Hepatocyte (in vitro differentiated cells): ENCODE measurements around the gene SMIM41. TPM values are rescaled to one million over a fixed set of nuclear protein-coding genes. Genes with fewer than 3 reads are reported as not detected.
A peak's percentile ranks its signal among the peaks of the same experiment; 100 is the strongest.

Experiments
- DNase-seq: peaks from one replicate; pipeline ENCODE4 v3.0.0-alpha.2; 2016; ENCODE audit warnings: low spot score
- H2AFZ ChIP-seq: fragments of 200-600 bp; sonication (generic); 2 replicates; pipeline ENCODE4 v1.6.0; 2016; ENCODE audit warnings: antibody characterized with exemption, mild to moderate bottlenecking
- H3K27ac ChIP-seq: fragments of 200-600 bp; sonication (generic); 2 replicates; pipeline ENCODE4 v1.5.1; 2016; ENCODE audit warnings: mild to moderate bottlenecking
- H3K27me3 ChIP-seq: fragments of 200-600 bp; sonication (generic); 2 replicates; pipeline ENCODE4 v1.6.1; 2016
- H3K36me3 ChIP-seq: fragments of 200-600 bp; sonication (generic); replicated peaks from 2 replicates; pipeline ENCODE4 v1.5.1; 2016; ENCODE audit warnings: low read depth; ENCODE audit not compliant: insufficient read depth
- H3K4me1 ChIP-seq: fragments of 200-600 bp; sonication (generic); 2 replicates; pipeline ENCODE4 v1.5.1; 2016; ENCODE audit warnings: mild to moderate bottlenecking, moderate library complexity; ENCODE audit not compliant: insufficient read depth
- H3K4me2 ChIP-seq: fragments of 200-600 bp; sonication (generic); 2 replicates; pipeline ENCODE4 v1.6.0; 2016
- H3K4me3 ChIP-seq: fragments of 200-600 bp; sonication (generic); 2 replicates; pipeline ENCODE4 v1.5.1; 2016; ENCODE audit warnings: mild to moderate bottlenecking
- H3K79me2 ChIP-seq: fragments of 200-600 bp; sonication (generic); 2 replicates; pipeline ENCODE4 v1.6.0; 2017; ENCODE audit warnings: mild to moderate bottlenecking
- H3K9me2 ChIP-seq: fragments of 200-600 bp; sonication (generic); replicated peaks from 2 replicates; pipeline ENCODE4 v1.6.0; 2017; ENCODE audit warnings: mild to moderate bottlenecking; ENCODE audit not compliant: insufficient read depth
- H3K9me3 ChIP-seq: fragments of 200-600 bp; sonication (generic); 2 replicates; pipeline ENCODE4 v1.5.1; 2016; ENCODE audit warnings: low read depth, mild to moderate bottlenecking
- H4K20me1 ChIP-seq: fragments of 200-600 bp; sonication (generic); 2 replicates; pipeline ENCODE4 v1.6.0; 2016; ENCODE audit warnings: mild to moderate bottlenecking; ENCODE audit not compliant: insufficient read depth, poor library complexity, severe bottlenecking
- EZH2 ChIP-seq: fragments of 200-600 bp; sonication (generic); IDR thresholded peaks from 2 replicates; pipeline ENCODE4 v1.6.1; 2016; ENCODE audit warnings: antibody characterized with exemption, mild to moderate bottlenecking, borderline replicate concordance
- EZH2phosphoT487 ChIP-seq: fragments of 200-600 bp; sonication (generic); IDR thresholded peaks from one replicate; pipeline ENCODE4 v1.6.1; 2018; ENCODE audit warnings: antibody characterized with exemption, mild to moderate bottlenecking, low read depth, moderate library complexity; ENCODE audit not compliant: unreplicated experiment, severe bottlenecking
- WGBS: methylation state at CpG from one replicate; pipeline ENCODE4 v1.1.6; 2016; ENCODE audit warnings: low lambda C conversion rate; ENCODE audit errors: missing lambda C conversion rate; 5-methylcytosine and 5-hydroxymethylcytosine counted together
- polyA plus RNA-seq: library from polyadenylated mRNA; unstranded; fragments of >200 nt; fragmentation: Nextera tagmentation; extraction: Ambion mirVana; gene quantifications from 2 replicates; pipeline ENCODE4 v1.2.1, GENCODE V29; 2016
- total RNA-seq: library from RNA; depleted of rRNA; stranded (reverse); fragments of >200 nt; gene quantifications from 2 replicates; pipeline ENCODE4 v1.2.3, GENCODE V29; 2014
- TF ChIP-seq, protein P1 (sequence below): fragments of 200-600 bp; sonication (generic); IDR thresholded peaks from 2 replicates; pipeline ENCODE4 v1.5.1; 2016; ENCODE audit warnings: antibody characterized with exemption, mild to moderate bottlenecking; ENCODE audit not compliant: poor library complexity

Gene SMIM41
- total and polyA plus RNA-seq, 2 experiments from 2014 or later = not detected

DNA sequence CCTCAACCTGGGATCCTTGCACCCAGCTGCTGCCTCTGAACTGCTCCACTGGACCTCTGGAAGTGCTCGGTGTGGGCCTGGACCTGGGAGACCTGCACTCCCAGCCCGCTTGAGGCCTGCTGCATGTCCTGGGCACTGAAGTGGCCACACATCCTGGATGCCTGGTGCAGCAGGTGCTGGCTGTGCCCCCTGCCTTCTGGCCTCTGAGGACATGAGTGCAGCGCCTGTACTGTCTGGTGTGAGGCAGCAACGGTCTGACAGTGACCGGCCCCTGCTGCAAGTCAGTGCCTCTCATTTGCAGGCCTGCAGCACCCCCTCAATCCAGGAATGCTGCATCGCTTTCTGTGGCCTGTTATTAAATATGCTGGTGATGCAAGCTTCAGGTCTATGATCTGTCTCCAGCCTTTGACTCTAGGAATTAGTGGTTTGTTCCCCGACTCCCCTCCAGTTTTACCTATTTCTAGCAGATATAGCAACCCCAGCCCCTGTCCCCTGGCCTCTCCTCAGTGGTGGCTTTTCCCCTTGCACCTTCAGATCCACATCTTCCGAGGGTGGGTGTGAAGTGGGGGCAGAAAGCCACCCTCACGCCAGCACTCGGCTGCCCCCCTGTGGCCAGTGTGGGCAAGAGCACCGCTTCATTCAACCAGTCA lies 3.6 kb downstream of the SMIM41 start:
- peak; percentile 71 for DNase-seq
- Histone ChIP-seq H3K79me2 (no peaks in the 10 kb centered on the region), H3K36me3 (no peaks in the 10 kb centered on the region), H3K9me2 (no peaks in the 10 kb centered on the region), H4K20me1 (peaks cover under 1% of the 10 kb centered on the region), H2AFZ (no peak overlapping the region), H3K4me3 (no peak overlapping the region), H3K27ac (no peak overlapping the region), H3K4me2 (no peak overlapping the region), H3K4me1 (peaks cover 12% of the 10 kb centered on the region), H3K27me3 (peaks cover 5% of the 10 kb centered on the region), H3K9me3 (no peaks in the 10 kb centered on the region)
- no peak for TF ChIP-seq EZH2phosphoT487
- TF ChIP-seq EZH2 = no peak
- TF ChIP-seq, protein P1, sequence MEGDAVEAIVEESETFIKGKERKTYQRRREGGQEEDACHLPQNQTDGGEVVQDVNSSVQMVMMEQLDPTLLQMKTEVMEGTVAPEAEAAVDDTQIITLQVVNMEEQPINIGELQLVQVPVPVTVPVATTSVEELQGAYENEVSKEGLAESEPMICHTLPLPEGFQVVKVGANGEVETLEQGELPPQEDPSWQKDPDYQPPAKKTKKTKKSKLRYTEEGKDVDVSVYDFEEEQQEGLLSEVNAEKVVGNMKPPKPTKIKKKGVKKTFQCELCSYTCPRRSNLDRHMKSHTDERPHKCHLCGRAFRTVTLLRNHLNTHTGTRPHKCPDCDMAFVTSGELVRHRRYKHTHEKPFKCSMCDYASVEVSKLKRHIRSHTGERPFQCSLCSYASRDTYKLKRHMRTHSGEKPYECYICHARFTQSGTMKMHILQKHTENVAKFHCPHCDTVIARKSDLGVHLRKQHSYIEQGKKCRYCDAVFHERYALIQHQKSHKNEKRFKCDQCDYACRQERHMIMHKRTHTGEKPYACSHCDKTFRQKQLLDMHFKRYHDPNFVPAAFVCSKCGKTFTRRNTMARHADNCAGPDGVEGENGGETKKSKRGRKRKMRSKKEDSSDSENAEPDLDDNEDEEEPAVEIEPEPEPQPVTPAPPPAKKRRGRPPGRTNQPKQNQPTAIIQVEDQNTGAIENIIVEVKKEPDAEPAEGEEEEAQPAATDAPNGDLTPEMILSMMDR = peak; percentile 98
- WGBS = 52% methylated on average over 11 of the region's 11 CpGs

DNA sequence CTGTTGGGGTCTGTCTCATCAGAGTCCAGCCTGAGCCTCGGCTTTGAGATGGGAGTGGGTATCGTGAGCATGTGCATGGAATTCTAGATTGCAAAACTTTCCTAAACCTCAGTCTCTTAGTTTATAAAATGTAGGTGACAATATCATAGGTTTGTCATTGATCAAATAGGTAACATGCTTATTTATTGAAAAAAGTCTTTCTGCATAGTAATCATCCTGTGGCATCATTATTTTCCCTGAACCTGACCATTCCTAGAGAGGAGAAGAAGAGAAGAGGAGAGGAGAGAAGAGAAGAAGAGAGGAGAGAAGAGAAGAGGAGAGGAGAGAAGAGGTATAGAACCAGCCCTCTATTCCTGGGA lies 4.1 kb downstream of the SMIM41 start:
- no peaks in the 10 kb centered on the region for H4K20me1 ChIP-seq
- H3K27me3 ChIP-seq = peaks cover 5% of the 10 kb centered on the region
- H3K27ac ChIP-seq = no peak overlapping the region
- no peaks in the 10 kb centered on the region for H3K79me2 ChIP-seq
- H2AFZ ChIP-seq = no peak overlapping the region
- H3K4me2 ChIP-seq = no peak overlapping the region
- DNase-seq = no peak
- no peaks in the 10 kb centered on the region for H3K36me3 ChIP-seq
- H3K9me3 ChIP-seq = no peaks in the 10 kb centered on the region
- no peak overlapping the region for H3K4me3 ChIP-seq
- 23% methylated on average over 2 of the region's 2 CpGs for WGBS
- TF ChIP-seq EZH2 (no peak), EZH2phosphoT487 (no peak)
- TF ChIP-seq, protein P1 = no peak
- peaks cover 12% of the 10 kb centered on the region for H3K4me1 ChIP-seq
- H3K9me2 ChIP-seq = no peaks in the 10 kb centered on the region

DNA sequence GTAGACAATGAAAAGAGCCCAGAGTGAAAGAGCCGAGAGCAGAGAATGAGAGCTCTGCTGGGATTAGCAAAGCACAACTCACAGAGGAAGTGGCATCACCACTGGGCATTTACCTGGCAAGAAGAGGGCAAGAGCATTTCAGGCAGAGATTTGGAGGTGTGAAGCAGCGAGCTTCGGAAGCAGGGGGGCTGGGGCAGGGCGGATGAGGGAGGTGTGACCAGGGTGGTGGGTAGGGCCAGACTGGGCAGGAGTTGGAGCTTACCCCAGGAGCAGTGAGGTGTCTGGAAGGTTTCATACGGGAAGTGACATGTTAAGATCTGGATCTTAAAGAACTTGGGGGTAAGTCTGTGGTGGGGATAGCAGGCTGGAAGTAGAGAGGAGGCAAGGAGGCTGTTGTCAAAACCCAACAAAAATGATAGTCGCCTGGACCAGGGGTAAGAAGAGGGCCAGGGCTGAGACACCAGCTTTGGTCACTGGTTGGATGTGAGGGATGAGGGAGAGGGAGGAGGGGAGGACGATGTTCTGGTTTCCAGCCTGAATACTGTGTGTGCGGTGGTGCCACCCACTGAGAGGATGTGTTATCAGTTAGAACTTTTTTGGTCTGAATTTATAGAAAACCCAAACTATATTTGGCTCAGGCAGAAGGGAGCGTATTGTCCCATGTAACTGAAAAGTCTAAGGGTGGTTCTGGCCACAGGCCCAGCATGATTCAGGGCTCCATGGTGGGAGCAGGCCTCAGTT lies 5.2 kb downstream of the SMIM41 start:
- Histone ChIP-seq H2AFZ (no peak overlapping the region), H3K36me3 (no peaks in the 10 kb centered on the region), H3K9me3 (no peaks in the 10 kb centered on the region), H3K4me3 (no peak overlapping the region), H3K79me2 (no peaks in the 10 kb centered on the region), H3K27me3 (peaks cover 5% of the 10 kb centered on the region), H3K4me2 (no peak overlapping the region), H3K4me1 (peaks cover 12% of the 10 kb centered on the region), H4K20me1 (no peaks in the 10 kb centered on the region), H3K27ac (no peak overlapping the region), H3K9me2 (no peaks in the 10 kb centered on the region)
- 78% methylated on average over 9 of the region's 9 CpGs for WGBS
- DNase-seq = no peak
- TF ChIP-seq, protein P1 = no peak
- no peak for TF ChIP-seq EZH2
- no peak for TF ChIP-seq EZH2phosphoT487
